Stromal cell of bone marrow (primary cell): ENCODE measurements around the gene KLHL1.

Experiments used
- DNase-seq: peaks from one replicate; pipeline ENCODE4 v3.0.0-alpha.2; 2012; ENCODE audit warnings: low read depth

Gene KLHL1

GRCh38 chr13:70016116-70016515 lies 92.1 kb downstream of the KLHL1 start:
- no peak for DNase-seq

DNA sequence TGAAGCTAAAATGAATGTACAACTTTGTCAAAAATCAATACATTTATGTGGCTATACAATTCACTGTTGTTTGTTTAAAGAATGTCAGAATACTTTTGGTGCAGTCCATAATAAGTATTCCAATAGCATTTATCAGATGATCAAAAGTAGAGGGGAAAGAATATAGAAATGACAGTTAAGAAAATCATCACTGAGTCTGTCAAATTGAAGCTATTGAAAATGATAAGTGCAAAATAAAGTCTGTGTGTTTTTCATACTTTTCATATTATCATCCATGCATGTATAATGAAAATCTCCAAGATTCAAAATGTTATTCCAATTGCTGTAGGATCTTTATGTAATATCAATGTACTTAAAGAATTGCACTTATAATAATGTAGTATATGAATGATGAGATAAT lies 93.9 kb downstream of the KLHL1 start:
- no peak for DNase-seq

DNA sequence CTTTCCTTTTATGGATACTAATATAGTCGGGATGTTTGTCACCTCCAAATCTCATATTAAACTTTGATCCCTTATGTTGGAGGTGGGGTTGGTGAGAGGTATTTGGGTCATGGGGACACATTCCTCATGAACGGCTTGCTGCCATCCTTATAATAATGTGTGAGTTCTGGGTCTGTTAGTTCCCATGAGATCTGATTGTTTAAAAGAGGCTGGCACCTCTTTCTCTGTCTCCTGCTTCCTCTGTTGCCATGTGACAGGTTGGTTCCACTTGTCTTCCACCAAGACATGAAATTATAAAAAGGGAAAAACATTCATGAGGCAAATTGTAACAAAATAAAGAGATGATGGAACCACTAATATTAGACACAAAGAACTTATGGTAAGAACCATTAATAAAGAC lies 108.4 kb downstream of the KLHL1 start:
- DNase-seq, result no peak

- DNase-seq, result no peak
Measured at GRCh38 chr13:69997061-69997460, 111.2 kb downstream of the KLHL1 start.

- no peak for DNase-seq
Measured at GRCh38 chr13:69980799-69981198, 127.5 kb downstream of the KLHL1 start.

DNA sequence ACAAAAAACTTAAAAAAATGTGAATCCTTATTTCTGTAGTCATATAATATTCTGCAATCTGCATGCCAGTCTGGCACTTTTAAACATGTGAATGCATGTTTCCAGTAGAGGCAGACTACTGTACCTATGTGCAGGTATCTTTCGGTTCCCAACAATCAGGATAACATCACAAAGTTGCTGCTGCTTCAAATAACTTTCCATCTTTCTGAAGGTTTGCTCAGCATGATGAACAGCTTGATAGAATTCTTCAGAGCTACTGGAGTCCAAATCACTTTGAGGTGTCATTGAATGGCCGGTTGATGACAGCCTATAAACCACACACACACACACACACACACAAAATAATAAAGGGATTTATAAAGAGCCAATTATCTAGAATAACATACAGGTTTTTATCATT lies 132.8 kb downstream of the KLHL1 start:
- DNase-seq, result no peak

- DNase-seq, result no peak
Measured at GRCh38 chr13:69970520-69970919, 137.7 kb downstream of the KLHL1 start.

- DNase-seq, result no peak
Measured at GRCh38 chr13:69959046-69959445, 149.2 kb downstream of the KLHL1 start.

DNA sequence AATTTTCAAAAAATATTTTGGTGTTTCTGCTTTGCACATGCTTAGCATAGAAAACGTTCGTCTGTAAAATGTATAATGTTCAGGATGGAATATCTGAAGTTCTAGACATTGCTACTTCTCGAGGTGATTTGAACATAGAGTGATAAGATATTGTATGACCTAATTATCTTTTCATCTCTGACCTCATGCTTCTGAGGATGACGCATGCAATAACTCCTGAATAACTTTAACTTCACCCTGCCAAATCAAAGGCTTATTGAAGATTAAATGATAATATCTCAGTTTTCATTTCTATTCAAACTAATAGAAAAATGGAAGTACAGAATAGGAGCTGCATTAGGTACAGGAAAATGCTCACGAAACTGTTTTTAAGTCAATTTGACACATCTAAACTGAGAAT lies 151.4 kb downstream of the KLHL1 start:
- DNase-seq, result no peak

DNA sequence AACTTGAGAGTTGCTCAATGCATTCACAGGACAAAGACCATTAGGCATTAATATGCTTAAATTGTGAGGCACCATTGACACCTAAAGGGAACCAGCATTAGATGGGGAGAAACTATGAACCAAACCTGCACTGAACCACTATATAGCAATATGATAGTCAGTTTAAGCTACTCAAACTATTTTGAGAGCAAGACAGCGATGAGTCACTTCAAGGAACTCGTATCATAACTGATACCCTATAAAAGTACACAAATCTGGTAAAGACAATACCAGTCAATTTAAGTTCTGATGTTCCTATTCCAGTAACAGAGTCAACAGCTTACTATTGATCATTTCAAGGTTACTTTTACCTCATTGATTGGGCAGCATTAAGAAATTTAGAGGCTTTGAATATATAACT lies 151.9 kb downstream of the KLHL1 start:
- no peak for DNase-seq

DNA sequence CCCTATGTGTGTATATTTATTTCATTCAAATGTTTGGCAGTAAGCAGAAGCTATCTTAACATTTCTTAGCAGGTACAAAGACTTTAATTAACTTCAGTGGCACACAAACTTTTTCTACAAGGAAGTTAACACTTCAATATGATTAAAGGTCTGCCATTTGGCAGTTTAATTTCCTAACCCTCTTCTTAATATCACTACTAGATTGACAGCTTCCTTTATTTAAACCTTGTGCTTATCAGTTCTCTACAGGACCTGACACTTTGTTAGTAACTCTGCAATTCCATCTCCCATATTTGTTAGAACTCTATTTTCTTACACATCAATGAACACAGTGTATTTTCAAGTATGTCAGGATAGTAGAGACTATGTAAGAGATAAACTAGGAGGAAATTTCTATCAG lies 153.0 kb downstream of the KLHL1 start:
- DNase-seq, result no peak

DNA sequence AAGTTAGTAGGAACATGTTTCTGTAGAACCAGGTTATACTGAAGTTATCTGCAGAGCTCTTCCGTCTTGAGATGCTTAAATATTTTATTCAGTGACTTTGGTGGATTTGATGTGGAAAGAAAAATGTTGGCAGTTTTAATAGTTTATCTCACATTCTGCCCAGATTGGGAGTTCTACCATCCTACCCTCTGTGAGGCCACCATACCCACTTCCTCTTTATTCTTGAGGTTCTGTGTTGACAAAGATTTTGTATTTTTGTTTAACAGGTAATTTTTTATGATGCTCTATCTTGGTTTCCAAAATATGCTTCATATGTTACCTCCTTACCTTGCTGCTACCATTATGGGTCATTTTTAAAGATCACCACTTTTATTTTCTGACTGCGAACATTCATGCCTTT lies 156.8 kb downstream of the KLHL1 start:
- DNase-seq, result no peak

DNA sequence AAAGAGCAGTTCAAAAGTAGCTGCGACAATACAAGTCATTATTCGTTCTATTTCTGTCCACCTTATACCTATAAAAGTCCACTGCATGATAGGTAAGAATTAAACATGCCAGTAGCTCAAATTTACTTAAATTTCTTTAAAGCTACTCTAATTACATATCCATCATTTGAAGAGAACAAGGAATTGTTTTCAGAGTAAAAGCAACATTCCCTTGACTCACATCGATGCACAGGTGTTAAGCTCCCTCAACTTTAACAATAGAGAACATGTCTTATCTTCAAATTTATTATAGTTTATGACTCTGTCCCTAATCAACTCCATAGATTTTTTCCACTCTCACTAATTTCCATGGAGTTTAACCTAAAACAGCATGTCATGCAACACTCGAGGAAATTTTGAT lies 158.1 kb downstream of the KLHL1 start:
- DNase-seq, result no peak

- DNase-seq, result no peak
Measured at GRCh38 chr13:69948016-69948415, 160.2 kb downstream of the KLHL1 start.

GRCh38 chr13:69947582-69947981 lies 160.7 kb downstream of the KLHL1 start:
- no peak for DNase-seq

GRCh38 chr13:69946511-69946910 lies 161.7 kb downstream of the KLHL1 start:
- no peak for DNase-seq

DNA sequence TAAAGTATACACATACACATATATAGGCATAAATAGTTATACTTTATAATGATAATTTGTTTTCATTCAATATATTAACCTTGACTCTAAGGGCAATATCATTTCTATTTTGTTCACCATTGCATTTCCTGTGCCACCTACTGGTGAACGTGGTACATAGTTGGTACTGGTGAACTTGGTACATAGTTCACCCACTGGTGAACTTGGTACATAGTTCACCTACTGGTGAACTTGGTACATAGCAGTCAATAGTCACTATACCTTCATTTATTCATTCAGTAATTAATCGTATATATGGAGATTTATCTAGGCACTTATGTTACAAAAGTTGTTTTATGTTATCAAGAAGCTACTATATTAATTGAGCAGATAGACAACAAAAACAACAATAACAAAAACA lies 173.2 kb downstream of the KLHL1 start:
- DNase-seq, result no peak

DNA sequence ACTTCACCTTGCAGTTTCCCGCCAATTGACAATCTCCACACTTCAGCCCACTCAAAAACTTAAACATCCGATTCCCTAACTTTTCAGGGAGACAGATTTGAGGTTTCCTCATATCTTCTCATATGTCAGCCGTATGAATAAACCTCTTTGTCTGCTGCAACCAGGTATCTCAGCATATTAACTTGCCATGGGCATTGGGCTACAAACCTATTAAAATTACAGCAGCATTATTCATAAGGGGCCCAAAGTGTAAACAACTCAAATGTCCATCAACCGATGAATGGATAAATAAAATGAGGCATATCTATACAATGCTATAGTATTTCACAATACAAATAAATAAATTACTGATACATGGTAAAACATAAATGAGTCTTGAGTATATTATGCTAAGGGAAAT lies 180.0 kb downstream of the KLHL1 start:
- DNase-seq, result no peak

- DNase-seq, result no peak
Measured at GRCh38 chr13:69921156-69921555, 187.1 kb downstream of the KLHL1 start.

GRCh38 chr13:69912630-69913029 lies 195.6 kb downstream of the KLHL1 start:
- no peak for DNase-seq

DNA sequence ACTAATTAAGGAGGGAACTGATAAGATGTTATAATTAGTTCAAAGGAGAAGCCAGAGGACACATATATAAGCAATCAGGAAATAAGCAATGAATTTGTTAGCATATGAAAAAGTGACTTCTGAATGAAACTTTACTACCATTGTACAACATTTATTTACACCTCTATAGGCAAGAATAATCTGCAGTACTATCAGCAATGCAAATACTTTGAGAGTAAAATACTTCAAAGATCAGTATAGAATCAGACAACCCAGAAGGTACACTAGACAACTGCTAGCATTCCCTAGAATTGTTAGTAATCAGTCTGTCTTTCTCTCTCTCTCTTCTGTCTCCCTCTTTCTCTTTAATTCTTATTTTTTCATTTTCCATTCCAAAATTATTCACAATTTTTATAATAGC lies 197.5 kb downstream of the KLHL1 start:
- no peak for DNase-seq

DNA sequence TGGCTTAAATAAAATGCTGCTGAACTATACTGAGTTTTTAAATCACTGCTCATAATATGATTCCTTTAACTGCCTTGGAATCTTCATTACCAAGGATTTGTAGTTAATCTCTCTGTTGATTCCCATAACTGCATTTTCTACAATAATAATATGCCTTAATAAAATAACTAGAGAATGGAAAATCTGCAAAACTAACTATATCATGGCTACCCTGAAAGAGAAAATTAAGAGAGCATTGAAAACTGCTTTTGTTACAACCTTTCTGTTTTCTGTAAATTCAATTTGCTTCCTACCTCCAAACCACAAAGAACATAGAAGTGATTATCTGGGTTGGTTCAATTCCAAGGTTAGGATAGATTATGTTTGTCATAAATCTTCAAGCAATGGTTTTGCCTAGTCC lies 203.5 kb downstream of the KLHL1 start:
- DNase-seq, result no peak

GRCh38 chr13:69903081-69903480 lies 205.2 kb downstream of the KLHL1 start:
- DNase-seq, result no peak

- DNase-seq, result no peak
Measured at GRCh38 chr13:69882451-69882850, 225.8 kb downstream of the KLHL1 start.

GRCh38 chr13:69879936-69880335 lies 228.3 kb downstream of the KLHL1 start:
- no peak for DNase-seq
